HG02571 (cell line): ENCODE results near the gene QKI.
"Not testable (repeated sequence)": the region's sequence is repeated elsewhere in the genome, so short reads cannot be mapped to it uniquely, and the experiment has no call there.

Experiments used
- ATAC-seq: cut with Tn5 transposase; IDR thresholded peaks from one replicate; pipeline ENCODE4 v1.9.1; 2021; ENCODE audit warnings: mild to moderate bottlenecking, moderate library complexity; ENCODE audit not compliant: unreplicated experiment

Gene QKI

GRCh38 chr6:163476946-163477345, 62.4 kb downstream of the QKI start:
- ATAC-seq = not testable (repeated sequence)

- no peak for ATAC-seq
Observed at GRCh38 chr6:163483107-163483506, 68.6 kb downstream of the QKI start.

- ATAC-seq = no peak
Observed at GRCh38 chr6:163485388-163485851, 70.9 kb downstream of the QKI start.

GRCh38 chr6:163486821-163487220, 72.3 kb downstream of the QKI start:
- no peak for ATAC-seq

- no peak for ATAC-seq
Observed at GRCh38 chr6:163487606-163488005, 73.1 kb downstream of the QKI start.

- ATAC-seq = no peak
Observed at GRCh38 chr6:163489584-163489983, 75.1 kb downstream of the QKI start.

GRCh38 chr6:163490826-163491577, 76.5 kb downstream of the QKI start:
- ATAC-seq = no peak

- no peak for ATAC-seq
Observed at GRCh38 chr6:163491737-163492300, 77.3 kb downstream of the QKI start.

GRCh38 chr6:163494279-163494727, 79.8 kb downstream of the QKI start:
- ATAC-seq = no peak

GRCh38 chr6:163496205-163496604, 81.7 kb downstream of the QKI start:
- ATAC-seq = no peak

GRCh38 chr6:163500105-163500504, 85.6 kb downstream of the QKI start:
- no peak for ATAC-seq

GRCh38 chr6:163501026-163501425, 86.5 kb downstream of the QKI start:
- no peak for ATAC-seq

- ATAC-seq = no peak
Observed at GRCh38 chr6:163501439-163501838, 86.9 kb downstream of the QKI start.

GRCh38 chr6:163504984-163505640, 90.6 kb downstream of the QKI start:
- ATAC-seq = no peak

GRCh38 chr6:163507965-163508364, 93.4 kb downstream of the QKI start:
- no peak for ATAC-seq

GRCh38 chr6:163513003-163513402, 98.5 kb downstream of the QKI start:
- ATAC-seq = no peak

- no peak for ATAC-seq
Observed at GRCh38 chr6:163513570-163514166, 99.2 kb downstream of the QKI start.

GRCh38 chr6:163516908-163517307, 102.4 kb downstream of the QKI start:
- no peak for ATAC-seq

- no peak for ATAC-seq
Observed at GRCh38 chr6:163520956-163521355, 106.4 kb downstream of the QKI start.

GRCh38 chr6:163522033-163522432, 107.5 kb downstream of the QKI start:
- no peak for ATAC-seq

- ATAC-seq = no peak
Observed at GRCh38 chr6:163525926-163526325, 111.4 kb downstream of the QKI start.

- ATAC-seq = no peak
Observed at GRCh38 chr6:163526346-163526745, 111.8 kb downstream of the QKI start.
